Hepatocyte (in vitro differentiated cells): ENCODE measurements around the gene KRTAP5-2.

Experiments used
- EZH2 ChIP-seq: fragments of 200-600 bp; sonication (generic); IDR thresholded peaks from 2 replicates; pipeline ENCODE4 v1.6.1; 2016; ENCODE audit warnings: antibody characterized with exemption, mild to moderate bottlenecking, borderline replicate concordance
- EZH2phosphoT487 ChIP-seq: fragments of 200-600 bp; sonication (generic); IDR thresholded peaks from one replicate; pipeline ENCODE4 v1.6.1; 2018; ENCODE audit warnings: antibody characterized with exemption, mild to moderate bottlenecking, low read depth, moderate library complexity; ENCODE audit not compliant: unreplicated experiment, severe bottlenecking
- TF ChIP-seq, protein P1 (sequence below): fragments of 200-600 bp; sonication (generic); IDR thresholded peaks from 2 replicates; pipeline ENCODE4 v1.5.1; 2016; ENCODE audit warnings: antibody characterized with exemption, mild to moderate bottlenecking; ENCODE audit not compliant: poor library complexity

DNA sequence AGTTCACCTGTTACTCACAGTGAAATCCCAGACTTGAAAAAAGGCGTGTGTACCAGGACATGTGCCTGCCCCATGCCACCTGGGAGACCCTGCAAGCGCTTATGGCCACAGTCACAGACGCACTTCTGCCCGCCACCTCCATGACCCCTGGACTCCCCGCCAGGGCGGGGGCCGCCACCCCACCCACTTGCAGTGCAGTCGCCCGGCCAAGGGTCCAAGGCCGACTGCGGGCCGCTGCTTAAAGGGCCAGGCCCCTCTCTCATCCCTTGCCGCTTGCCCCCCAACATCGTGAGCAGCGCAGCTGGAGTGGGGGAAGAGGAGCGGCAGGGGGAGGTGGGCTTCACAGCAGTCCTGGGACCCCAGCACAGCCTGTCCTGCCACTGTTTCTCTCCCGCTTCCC lies 36.8 kb downstream of the KRTAP5-2 start:
- TF ChIP-seq, protein P1, sequence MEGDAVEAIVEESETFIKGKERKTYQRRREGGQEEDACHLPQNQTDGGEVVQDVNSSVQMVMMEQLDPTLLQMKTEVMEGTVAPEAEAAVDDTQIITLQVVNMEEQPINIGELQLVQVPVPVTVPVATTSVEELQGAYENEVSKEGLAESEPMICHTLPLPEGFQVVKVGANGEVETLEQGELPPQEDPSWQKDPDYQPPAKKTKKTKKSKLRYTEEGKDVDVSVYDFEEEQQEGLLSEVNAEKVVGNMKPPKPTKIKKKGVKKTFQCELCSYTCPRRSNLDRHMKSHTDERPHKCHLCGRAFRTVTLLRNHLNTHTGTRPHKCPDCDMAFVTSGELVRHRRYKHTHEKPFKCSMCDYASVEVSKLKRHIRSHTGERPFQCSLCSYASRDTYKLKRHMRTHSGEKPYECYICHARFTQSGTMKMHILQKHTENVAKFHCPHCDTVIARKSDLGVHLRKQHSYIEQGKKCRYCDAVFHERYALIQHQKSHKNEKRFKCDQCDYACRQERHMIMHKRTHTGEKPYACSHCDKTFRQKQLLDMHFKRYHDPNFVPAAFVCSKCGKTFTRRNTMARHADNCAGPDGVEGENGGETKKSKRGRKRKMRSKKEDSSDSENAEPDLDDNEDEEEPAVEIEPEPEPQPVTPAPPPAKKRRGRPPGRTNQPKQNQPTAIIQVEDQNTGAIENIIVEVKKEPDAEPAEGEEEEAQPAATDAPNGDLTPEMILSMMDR, result no peak
- TF ChIP-seq EZH2 (no peak), EZH2phosphoT487 (no peak)
